OCI-LY7 (cell line): ENCODE measurements around the gene GRK5. TPM values are rescaled to one million over a fixed set of nuclear protein-coding genes. Genes with fewer than 3 reads are reported as not detected.

Source experiments
- BruUV-seq: library from RNA; stranded (reverse); fragments of 400-500 nt; replicated peaks from 2 replicates; lab custom pipeline; 2021; lab: Mats Ljungman, UMichigan
- CTCF ChIA-PET: fragments of 300-600 bp; sonication (Branson Sonifier 250); formaldehyde crosslinking; loops from one replicate; lab custom pipeline; 2022; ENCODE audit warnings: antibody characterized with exemption; ENCODE audit not compliant: unreplicated experiment; lab: Charles Lee
- POLR2A ChIA-PET: fragments of 300-600 bp; sonication (Branson Sonifier 250); formaldehyde crosslinking; loops from one replicate; lab custom pipeline; 2022; ENCODE audit warnings: antibody characterized with exemption; lab: Charles Lee
- DNase-seq: peaks from one replicate; pipeline ENCODE4 v3.0.0-alpha.2; 2015; ENCODE audit warnings: low spot score
- H2AFZ ChIP-seq: fragments of 200-600 bp; sonication (generic), shearing (Covaris generic); 2 replicates; pipeline ENCODE4 v1.6.1; 2014; ENCODE audit warnings: mild to moderate bottlenecking, antibody characterized with exemption, low read length, moderate library complexity
- H3K27ac ChIP-seq: fragments of 200-600 bp; sonication (generic); 2 replicates; pipeline ENCODE4 v1.5.1; 2014; ENCODE audit warnings: mixed run types, low read depth, mild to moderate bottlenecking, moderate library complexity, low read length, inconsistent platforms; ENCODE audit not compliant: poor library complexity, severe bottlenecking
- H3K36me3 ChIP-seq: fragments of 200-600 bp; sonication (generic); 2 replicates; pipeline ENCODE4 v1.6.1; 2014; ENCODE audit warnings: mild to moderate bottlenecking, antibody characterized with exemption, low read length, moderate library complexity, mixed read lengths; ENCODE audit not compliant: insufficient read depth
- H3K4me1 ChIP-seq: fragments of 200-600 bp; sonication (generic); 2 replicates; pipeline ENCODE4 v1.5.1; 2014; ENCODE audit warnings: mild to moderate bottlenecking, low read length; ENCODE audit not compliant: insufficient read depth, poor library complexity, severe bottlenecking
- H3K4me2 ChIP-seq: fragments of 200-600 bp; sonication (generic); 2 replicates; pipeline ENCODE4 v1.6.1; 2014; ENCODE audit warnings: mild to moderate bottlenecking, low read length
- H3K4me3 ChIP-seq: fragments of 200-600 bp; sonication (generic); 2 replicates; pipeline ENCODE4 v1.5.1; 2014; ENCODE audit warnings: mild to moderate bottlenecking, low read depth, low read length; ENCODE audit not compliant: poor library complexity, severe bottlenecking
- H3K79me2 ChIP-seq: fragments of 200-600 bp; sonication (generic); 2 replicates; pipeline ENCODE4 v1.6.1; 2016; ENCODE audit warnings: low read depth, mild to moderate bottlenecking, low read length, moderate library complexity, mixed read lengths; ENCODE audit not compliant: insufficient read depth
- H3K9me2 ChIP-seq: fragments of 200-600 bp; sonication (generic); 2 replicates; pipeline ENCODE4 v1.6.1; 2016; ENCODE audit warnings: mild to moderate bottlenecking, low read length, mixed read lengths; ENCODE audit not compliant: insufficient read depth
- H3K9me3 ChIP-seq: fragments of 200-600 bp; sonication (generic); 2 replicates; pipeline ENCODE4 v1.6.1; 2014; ENCODE audit warnings: mild to moderate bottlenecking, mixed run types, low read length, mixed read lengths
- H4K20me1 ChIP-seq: fragments of 200-600 bp; sonication (generic); 2 replicates; pipeline ENCODE4 v1.6.1; 2014; ENCODE audit warnings: mild to moderate bottlenecking, antibody characterized with exemption, low read length, moderate library complexity, mixed read lengths; ENCODE audit not compliant: insufficient read depth
- EZH2phosphoT487 ChIP-seq: fragments of 200-600 bp; sonication (generic); IDR thresholded peaks from 2 replicates; pipeline ENCODE4 v1.6.1; 2018; ENCODE audit warnings: low read depth, borderline replicate concordance, mild to moderate bottlenecking, mixed run types, antibody characterized with exemption, low read length, moderate library complexity, mixed read lengths
- intact Hi-C: fragments of 100-400 bp; cut with micrococcal nuclease; formaldehyde crosslinking; loops from one replicate; pipeline ENCODE4 v1.10.0; 2022; ENCODE audit not compliant: unreplicated experiment
- total RNA-seq, 2 experiments: library from RNA; depleted of rRNA in 1 of 2; stranded (reverse); fragments of >200 nt in 1 of 2; shearing (Covaris generic) in 1 of 2; gene quantifications; 2 replicates each; pipeline ENCODE4 v1.2.3, GENCODE V29; 2014 to 2022
- TF ChIP-seq, protein P1 (sequence below): fragments of 200-600 bp; sonication (generic); conservative IDR thresholded peaks from 2 replicates; pipeline ENCODE4 v1.5.1; 2014; ENCODE audit warnings: mild to moderate bottlenecking, antibody characterized with exemption, low read length, moderate library complexity, mixed read lengths

Gene GRK5
- total RNA-seq, 2 experiments from 2014 or later = 4.7 to 10.2 TPM

DNA sequence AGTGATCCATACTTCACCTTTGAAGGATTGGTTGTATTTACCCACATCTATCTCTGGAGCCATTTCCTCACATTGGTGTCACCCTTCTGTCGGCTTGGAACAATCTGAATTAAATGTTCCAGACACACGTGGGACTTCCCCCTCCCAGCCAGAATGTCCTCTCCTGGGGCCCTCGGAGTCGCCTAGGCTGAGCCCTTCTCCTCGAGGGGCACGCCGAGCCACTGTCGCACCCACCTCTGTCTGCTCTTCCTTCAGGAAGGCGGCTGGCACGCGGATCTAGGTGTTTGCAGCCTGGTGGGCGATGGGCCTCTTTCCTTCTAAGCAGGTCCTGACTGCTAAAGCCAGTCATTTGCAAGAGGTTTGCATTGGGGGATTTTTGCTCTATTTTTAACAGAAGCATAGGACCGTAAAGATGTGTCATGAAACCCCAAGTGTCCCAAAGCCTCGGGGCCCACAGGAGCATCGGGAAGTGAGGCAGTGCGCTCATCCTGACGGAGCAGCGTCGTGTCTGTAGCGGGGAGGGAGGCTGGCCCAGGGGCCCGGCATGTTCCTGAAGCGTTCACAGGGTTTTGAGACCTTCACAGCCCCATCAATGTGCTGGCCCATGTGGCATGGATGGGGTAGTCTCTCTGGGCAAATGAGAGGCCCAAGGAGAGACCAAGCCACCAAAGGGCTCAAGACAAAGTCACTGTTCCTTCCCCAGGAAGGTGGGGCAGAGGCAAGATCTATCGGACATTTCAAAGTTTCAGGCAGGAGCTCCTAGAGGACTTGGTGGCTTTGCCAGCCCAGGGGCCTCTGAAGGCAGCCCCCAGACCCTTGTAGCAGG lies 248.5 kb downstream of the GRK5 start:
- Histone ChIP-seq H3K9me2 (no peaks in the 10 kb centered on the region), H4K20me1 (no peaks in the 10 kb centered on the region), H3K36me3 (no peaks in the 10 kb centered on the region), H2AFZ (no peak overlapping the region), H3K4me3 (no peak overlapping the region), H3K27ac (no peak overlapping the region), H3K9me3 (no peaks in the 10 kb centered on the region), H3K4me2 (no peak overlapping the region), H3K79me2 (no peaks in the 10 kb centered on the region), H3K4me1 (peaks cover 7% of the 10 kb centered on the region)
- POLR2A ChIA-PET = no interaction called here
- DNase-seq = no peak
- TF ChIP-seq EZH2phosphoT487 = no peak
- TF ChIP-seq, protein P1, sequence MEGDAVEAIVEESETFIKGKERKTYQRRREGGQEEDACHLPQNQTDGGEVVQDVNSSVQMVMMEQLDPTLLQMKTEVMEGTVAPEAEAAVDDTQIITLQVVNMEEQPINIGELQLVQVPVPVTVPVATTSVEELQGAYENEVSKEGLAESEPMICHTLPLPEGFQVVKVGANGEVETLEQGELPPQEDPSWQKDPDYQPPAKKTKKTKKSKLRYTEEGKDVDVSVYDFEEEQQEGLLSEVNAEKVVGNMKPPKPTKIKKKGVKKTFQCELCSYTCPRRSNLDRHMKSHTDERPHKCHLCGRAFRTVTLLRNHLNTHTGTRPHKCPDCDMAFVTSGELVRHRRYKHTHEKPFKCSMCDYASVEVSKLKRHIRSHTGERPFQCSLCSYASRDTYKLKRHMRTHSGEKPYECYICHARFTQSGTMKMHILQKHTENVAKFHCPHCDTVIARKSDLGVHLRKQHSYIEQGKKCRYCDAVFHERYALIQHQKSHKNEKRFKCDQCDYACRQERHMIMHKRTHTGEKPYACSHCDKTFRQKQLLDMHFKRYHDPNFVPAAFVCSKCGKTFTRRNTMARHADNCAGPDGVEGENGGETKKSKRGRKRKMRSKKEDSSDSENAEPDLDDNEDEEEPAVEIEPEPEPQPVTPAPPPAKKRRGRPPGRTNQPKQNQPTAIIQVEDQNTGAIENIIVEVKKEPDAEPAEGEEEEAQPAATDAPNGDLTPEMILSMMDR = no peak
- CTCF ChIA-PET = no interaction called here
- no TSS peak for BruUV-seq
- intact Hi-C loops = no loop called here

DNA sequence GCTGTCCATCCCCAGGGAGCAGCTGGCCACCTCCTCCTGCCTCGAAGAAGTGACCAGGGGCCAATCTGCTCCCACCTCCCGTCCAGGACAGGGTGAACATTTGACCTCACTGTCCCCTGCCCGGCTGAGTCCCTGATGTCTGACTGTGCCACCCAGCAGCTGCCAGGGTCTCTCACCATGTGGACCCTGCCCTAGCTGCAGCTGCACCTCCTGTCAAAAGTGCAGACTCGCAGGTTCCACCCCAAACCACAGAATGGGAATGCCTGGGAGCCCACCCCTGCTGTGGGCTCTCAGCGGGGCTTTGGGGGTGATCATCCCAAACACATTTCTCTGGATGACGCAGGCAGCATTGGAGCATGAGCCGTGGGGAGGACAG lies 249.1 kb downstream of the GRK5 start:
- intact Hi-C loops = no loop called here
- H4K20me1 ChIP-seq = no peaks in the 10 kb centered on the region
- H3K4me1 ChIP-seq = peaks cover 7% of the 10 kb centered on the region
- no peaks in the 10 kb centered on the region for H3K9me3 ChIP-seq
- no peak overlapping the region for H3K4me3 ChIP-seq
- no peak for TF ChIP-seq EZH2phosphoT487
- TF ChIP-seq, protein P1 = no peak
- no peaks in the 10 kb centered on the region for H3K9me2 ChIP-seq
- CTCF ChIA-PET = no interaction called here
- no peak overlapping the region for H2AFZ ChIP-seq
- POLR2A ChIA-PET = interaction anchor here (1.5 kb wide), 1 partner anchor 21 kb away, joined by 7 read pairs; no protein-coding TSS in a partner anchor
- H3K27ac ChIP-seq = no peak overlapping the region
- no peaks in the 10 kb centered on the region for H3K79me2 ChIP-seq
- H3K36me3 ChIP-seq = no peaks in the 10 kb centered on the region
- DNase-seq = no peak
- H3K4me2 ChIP-seq = no peak overlapping the region
- BruUV-seq = no TSS peak
